ENCODE results near the gene SPRYD3.

The SPRYD3 gene

GRCh38 chr12:53057816-53058500 lies 21.2 kb downstream of the SPRYD3 start:
- Histone ChIP-seq H3K79me2 (ENCODE audit: low read length) (no peaks in the 10 kb centered on the region), H3K9me3 (ENCODE audit: insufficient read depth, low read length) (no peaks in the 10 kb centered on the region), H4K20me1 (ENCODE audit: insufficient read depth, low read length) (no peaks in the 10 kb centered on the region), H3K4me3 (ENCODE audit: low read length) (no peak overlapping the region), H3K4me2 (ENCODE audit: low read length) (no peak overlapping the region), H2AFZ (ENCODE audit: low read depth, low read length) (no peak overlapping the region), H3K27me3 (ENCODE audit: low read depth, low read length) (peaks cover 6% of the 10 kb centered on the region; the same call in 1 of the 2 replicates), H3K9ac (ENCODE audit: low read length) (no peak overlapping the region), H3K4me1 (ENCODE audit: low read length) (peaks cover 4% of the 10 kb centered on the region; the same call in 1 of the 2 replicates), H3K27ac (ENCODE audit: low read length) (no peak overlapping the region), H3K36me3 (replicated peaks; ENCODE audit: low read depth, low read length) (no peaks in the 10 kb centered on the region)
- TF ChIP-seq, protein P1, sequence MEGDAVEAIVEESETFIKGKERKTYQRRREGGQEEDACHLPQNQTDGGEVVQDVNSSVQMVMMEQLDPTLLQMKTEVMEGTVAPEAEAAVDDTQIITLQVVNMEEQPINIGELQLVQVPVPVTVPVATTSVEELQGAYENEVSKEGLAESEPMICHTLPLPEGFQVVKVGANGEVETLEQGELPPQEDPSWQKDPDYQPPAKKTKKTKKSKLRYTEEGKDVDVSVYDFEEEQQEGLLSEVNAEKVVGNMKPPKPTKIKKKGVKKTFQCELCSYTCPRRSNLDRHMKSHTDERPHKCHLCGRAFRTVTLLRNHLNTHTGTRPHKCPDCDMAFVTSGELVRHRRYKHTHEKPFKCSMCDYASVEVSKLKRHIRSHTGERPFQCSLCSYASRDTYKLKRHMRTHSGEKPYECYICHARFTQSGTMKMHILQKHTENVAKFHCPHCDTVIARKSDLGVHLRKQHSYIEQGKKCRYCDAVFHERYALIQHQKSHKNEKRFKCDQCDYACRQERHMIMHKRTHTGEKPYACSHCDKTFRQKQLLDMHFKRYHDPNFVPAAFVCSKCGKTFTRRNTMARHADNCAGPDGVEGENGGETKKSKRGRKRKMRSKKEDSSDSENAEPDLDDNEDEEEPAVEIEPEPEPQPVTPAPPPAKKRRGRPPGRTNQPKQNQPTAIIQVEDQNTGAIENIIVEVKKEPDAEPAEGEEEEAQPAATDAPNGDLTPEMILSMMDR (IDR thresholded peaks at IDR 0.05; ENCODE audit: low read depth, low read length), result no peak
- no peak for TF ChIP-seq EZH2phosphoT487 (IDR thresholded peaks at IDR 0.05; ENCODE audit: low read depth)

- no peak overlapping the region for H2AFZ ChIP-seq (ENCODE audit: low read depth, low read length)
- no peaks in the 10 kb centered on the region for H3K79me2 ChIP-seq (ENCODE audit: low read length)
- peaks cover 4% of the 10 kb centered on the region; the same call in 1 of the 2 replicates for H3K4me1 ChIP-seq (ENCODE audit: low read length)
- no peaks in the 10 kb centered on the region for H4K20me1 ChIP-seq (ENCODE audit: insufficient read depth, low read length)
- no peaks in the 10 kb centered on the region for H3K36me3 ChIP-seq (replicated peaks; ENCODE audit: low read depth, low read length)
- no peak for TF ChIP-seq EZH2phosphoT487 (IDR thresholded peaks at IDR 0.05; ENCODE audit: low read depth)
- TF ChIP-seq, protein P1 (IDR thresholded peaks at IDR 0.05; ENCODE audit: low read depth, low read length), result no peak
- H3K4me3 ChIP-seq (ENCODE audit: low read length), result no peak overlapping the region
- no peak overlapping the region for H3K4me2 ChIP-seq (ENCODE audit: low read length)
- H3K27ac ChIP-seq (ENCODE audit: low read length), result no peak overlapping the region
- H3K27me3 ChIP-seq (ENCODE audit: low read depth, low read length), result peaks cover 6% of the 10 kb centered on the region; the same call in 1 of the 2 replicates
- H3K9ac ChIP-seq (ENCODE audit: low read length), result no peak overlapping the region
- no peaks in the 10 kb centered on the region for H3K9me3 ChIP-seq (ENCODE audit: insufficient read depth, low read length)
These were observed 22.3 kb downstream of the SPRYD3 start for GRCh38 chr12:53056901-53057300.

- H3K79me2 ChIP-seq (ENCODE audit: low read length), result no peaks in the 10 kb centered on the region
- no peak overlapping the region for H3K4me2 ChIP-seq (ENCODE audit: low read length)
- no peaks in the 10 kb centered on the region for H3K36me3 ChIP-seq (replicated peaks; ENCODE audit: low read depth, low read length)
- no peak overlapping the region for H3K9ac ChIP-seq (ENCODE audit: low read length)
- no peaks in the 10 kb centered on the region for H3K9me3 ChIP-seq (ENCODE audit: insufficient read depth, low read length)
- TF ChIP-seq, protein P1 (IDR thresholded peaks at IDR 0.05; ENCODE audit: low read depth, low read length), result no peak
- no peak for TF ChIP-seq EZH2phosphoT487 (IDR thresholded peaks at IDR 0.05; ENCODE audit: low read depth)
- H3K27me3 ChIP-seq (ENCODE audit: low read depth, low read length), result peaks cover 6% of the 10 kb centered on the region; the same call in 1 of the 2 replicates
- no peak overlapping the region for H3K27ac ChIP-seq (ENCODE audit: low read length)
- no peak overlapping the region for H3K4me3 ChIP-seq (ENCODE audit: low read length)
- no peaks in the 10 kb centered on the region for H4K20me1 ChIP-seq (ENCODE audit: insufficient read depth, low read length)
- peaks cover 4% of the 10 kb centered on the region; the same call in 1 of the 2 replicates for H3K4me1 ChIP-seq (ENCODE audit: low read length)
- H2AFZ ChIP-seq (ENCODE audit: low read depth, low read length), result no peak overlapping the region
These were observed 22.9 kb downstream of the SPRYD3 start for GRCh38 chr12:53056296-53056695.

GRCh38 chr12:53055471-53056266 lies 23.5 kb downstream of the SPRYD3 start:
- Histone ChIP-seq H3K27me3 (ENCODE audit: low read depth, low read length) (peaks cover 6% of the 10 kb centered on the region; the same call in 1 of the 2 replicates), H4K20me1 (ENCODE audit: insufficient read depth, low read length) (no peaks in the 10 kb centered on the region), H3K4me2 (ENCODE audit: low read length) (no peak overlapping the region), H3K27ac (ENCODE audit: low read length) (no peak overlapping the region), H3K36me3 (replicated peaks; ENCODE audit: low read depth, low read length) (no peaks in the 10 kb centered on the region), H3K9ac (ENCODE audit: low read length) (no peak overlapping the region), H3K9me3 (ENCODE audit: insufficient read depth, low read length) (no peaks in the 10 kb centered on the region), H2AFZ (ENCODE audit: low read depth, low read length) (no peak overlapping the region), H3K4me1 (ENCODE audit: low read length) (peaks cover 4% of the 10 kb centered on the region; the same call in 1 of the 2 replicates), H3K4me3 (ENCODE audit: low read length) (no peak overlapping the region), H3K79me2 (ENCODE audit: low read length) (no peaks in the 10 kb centered on the region)
- no peak for TF ChIP-seq EZH2phosphoT487 (IDR thresholded peaks at IDR 0.05; ENCODE audit: low read depth)
- TF ChIP-seq, protein P1 (IDR thresholded peaks at IDR 0.05; ENCODE audit: low read depth, low read length), result no peak
